ENCODE results near the gene NPTN.

NPTN gene

GRCh38 chr15:73679964-73680363, 46.8 kb upstream of the NPTN start:
- DNase-seq (ENCODE audit: low read depth): no peak
- TF ChIP-seq MYC (IDR thresholded peaks at IDR 0.05; ENCODE audit: low read depth, low read length) (no peak), POLR2A (IDR thresholded peaks at IDR 0.05; ENCODE audit: extremely low read depth, insufficient read length) (no peak)
- TF ChIP-seq, protein P1, sequence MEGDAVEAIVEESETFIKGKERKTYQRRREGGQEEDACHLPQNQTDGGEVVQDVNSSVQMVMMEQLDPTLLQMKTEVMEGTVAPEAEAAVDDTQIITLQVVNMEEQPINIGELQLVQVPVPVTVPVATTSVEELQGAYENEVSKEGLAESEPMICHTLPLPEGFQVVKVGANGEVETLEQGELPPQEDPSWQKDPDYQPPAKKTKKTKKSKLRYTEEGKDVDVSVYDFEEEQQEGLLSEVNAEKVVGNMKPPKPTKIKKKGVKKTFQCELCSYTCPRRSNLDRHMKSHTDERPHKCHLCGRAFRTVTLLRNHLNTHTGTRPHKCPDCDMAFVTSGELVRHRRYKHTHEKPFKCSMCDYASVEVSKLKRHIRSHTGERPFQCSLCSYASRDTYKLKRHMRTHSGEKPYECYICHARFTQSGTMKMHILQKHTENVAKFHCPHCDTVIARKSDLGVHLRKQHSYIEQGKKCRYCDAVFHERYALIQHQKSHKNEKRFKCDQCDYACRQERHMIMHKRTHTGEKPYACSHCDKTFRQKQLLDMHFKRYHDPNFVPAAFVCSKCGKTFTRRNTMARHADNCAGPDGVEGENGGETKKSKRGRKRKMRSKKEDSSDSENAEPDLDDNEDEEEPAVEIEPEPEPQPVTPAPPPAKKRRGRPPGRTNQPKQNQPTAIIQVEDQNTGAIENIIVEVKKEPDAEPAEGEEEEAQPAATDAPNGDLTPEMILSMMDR (IDR thresholded peaks at IDR 0.05; ENCODE audit: low read depth, low read length): no peak
- TF ChIP-seq, protein P2, sequence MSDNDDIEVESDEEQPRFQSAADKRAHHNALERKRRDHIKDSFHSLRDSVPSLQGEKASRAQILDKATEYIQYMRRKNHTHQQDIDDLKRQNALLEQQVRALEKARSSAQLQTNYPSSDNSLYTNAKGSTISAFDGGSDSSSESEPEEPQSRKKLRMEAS (IDR thresholded peaks at IDR 0.05; ENCODE audit: low read depth, low read length): no peak

GRCh38 chr15:73679180-73679579, 46.0 kb upstream of the NPTN start:
- H3K4me3 ChIP-seq (ENCODE audit: low read depth, low read length): no peak overlapping the region
- DNase-seq (ENCODE audit: low read depth): no peak
- no peak for TF ChIP-seq MYC (IDR thresholded peaks at IDR 0.05; ENCODE audit: low read depth, low read length)
- TF ChIP-seq, protein P1 (IDR thresholded peaks at IDR 0.05; ENCODE audit: low read depth, low read length): no peak

More at GRCh38 chr15:73679964-73680363, 46.8 kb upstream of the NPTN start:
- no peak overlapping the region for H3K4me3 ChIP-seq (ENCODE audit: low read depth, low read length)

DNA sequence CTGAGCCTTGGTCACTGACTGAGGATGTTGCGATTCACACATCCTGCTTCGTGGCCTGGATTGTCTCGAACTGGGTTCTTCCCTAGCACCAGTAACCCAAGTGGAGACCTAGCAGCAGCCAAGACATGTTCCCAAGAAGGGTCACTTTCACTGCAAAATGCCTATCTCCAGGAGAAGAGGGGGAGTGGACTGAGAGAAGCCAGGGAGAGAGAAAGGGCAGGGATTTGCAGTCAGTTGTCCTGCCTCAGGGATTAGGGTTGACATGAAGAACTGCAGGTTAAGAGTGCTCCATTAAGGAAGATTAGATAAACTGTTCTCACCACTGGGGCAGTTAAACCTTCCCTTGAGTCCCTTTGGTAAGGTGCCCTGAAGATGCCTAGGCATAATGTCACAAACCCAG, 45.3 kb upstream of the NPTN start:
- no peak for DNase-seq (ENCODE audit: low read depth)
- TF ChIP-seq POLR2A (IDR thresholded peaks at IDR 0.05; ENCODE audit: extremely low read depth, insufficient read length): no peak
- TF ChIP-seq, protein P2 (IDR thresholded peaks at IDR 0.05; ENCODE audit: low read depth, low read length): no peak
- no peak for TF ChIP-seq MYC (IDR thresholded peaks at IDR 0.05; ENCODE audit: low read depth, low read length)
- TF ChIP-seq, protein P1 (IDR thresholded peaks at IDR 0.05; ENCODE audit: low read depth, low read length): no peak
- H3K4me3 ChIP-seq (ENCODE audit: low read depth, low read length): no peak overlapping the region

DNA sequence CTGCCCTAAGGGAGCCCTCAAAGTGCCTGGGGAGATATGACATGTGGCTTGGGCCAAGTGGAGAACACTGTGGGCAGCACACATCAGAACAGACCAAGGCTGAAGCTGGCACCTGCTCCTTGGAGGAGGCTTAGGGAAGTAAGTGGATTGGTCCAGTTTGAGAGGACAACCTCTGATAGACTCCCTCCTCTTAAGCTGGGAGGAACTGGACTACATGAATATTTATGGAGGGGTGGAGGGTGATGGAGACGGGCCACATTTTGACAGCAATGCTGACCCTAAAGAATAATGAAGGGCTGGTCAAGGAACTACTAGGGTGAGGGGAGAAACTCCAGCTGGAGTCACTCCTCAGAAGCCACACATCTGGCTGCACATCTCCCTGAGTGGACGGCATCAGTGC, 44.5 kb upstream of the NPTN start:
- DNase-seq (ENCODE audit: low read depth): no peak
- H3K4me3 ChIP-seq (ENCODE audit: low read depth, low read length): no peak overlapping the region
- TF ChIP-seq MYC (IDR thresholded peaks at IDR 0.05; ENCODE audit: low read depth, low read length) (no peak), POLR2A (IDR thresholded peaks at IDR 0.05; ENCODE audit: extremely low read depth, insufficient read length) (no peak)
- TF ChIP-seq, protein P1 (IDR thresholded peaks at IDR 0.05; ENCODE audit: low read depth, low read length): no peak
- TF ChIP-seq, protein P2 (IDR thresholded peaks at IDR 0.05; ENCODE audit: low read depth, low read length): no peak

GRCh38 chr15:73677146-73677607, 44.0 kb upstream of the NPTN start:
- peak; percentile 38 for DNase-seq (ENCODE audit: low read depth)
- no peak overlapping the region for H3K4me3 ChIP-seq (ENCODE audit: low read depth, low read length)
- TF ChIP-seq MYC (IDR thresholded peaks at IDR 0.05; ENCODE audit: low read depth, low read length): no peak
- TF ChIP-seq, protein P1 (IDR thresholded peaks at IDR 0.05; ENCODE audit: low read depth, low read length): peak; percentile 57
- TF ChIP-seq, protein P2 (IDR thresholded peaks at IDR 0.05; ENCODE audit: low read depth, low read length): no peak
- no peak for TF ChIP-seq POLR2A (IDR thresholded peaks at IDR 0.05; ENCODE audit: extremely low read depth, insufficient read length)

GRCh38 chr15:73674587-73674986, 41.4 kb upstream of the NPTN start:
- no peak overlapping the region for H3K4me3 ChIP-seq (ENCODE audit: low read depth, low read length)
- DNase-seq (ENCODE audit: low read depth): no peak
- TF ChIP-seq, protein P1 (IDR thresholded peaks at IDR 0.05; ENCODE audit: low read depth, low read length): no peak
- TF ChIP-seq MYC (IDR thresholded peaks at IDR 0.05; ENCODE audit: low read depth, low read length) (no peak), POLR2A (IDR thresholded peaks at IDR 0.05; ENCODE audit: extremely low read depth, insufficient read length) (no peak)
- TF ChIP-seq, protein P2 (IDR thresholded peaks at IDR 0.05; ENCODE audit: low read depth, low read length): no peak

Measured in NB4 (cell line).